Measurements from ENCODE around the gene MUC6. TPM values are rescaled to one million over a fixed set of nuclear protein-coding genes. Genes with fewer than 3 reads are reported as not detected.

The MUC6 gene
- total and polyA plus RNA-seq, 2 of the 8 experiments (the other 6 are each of a cell fraction or from before 2014, with no cell fraction given): not detected

DNA sequence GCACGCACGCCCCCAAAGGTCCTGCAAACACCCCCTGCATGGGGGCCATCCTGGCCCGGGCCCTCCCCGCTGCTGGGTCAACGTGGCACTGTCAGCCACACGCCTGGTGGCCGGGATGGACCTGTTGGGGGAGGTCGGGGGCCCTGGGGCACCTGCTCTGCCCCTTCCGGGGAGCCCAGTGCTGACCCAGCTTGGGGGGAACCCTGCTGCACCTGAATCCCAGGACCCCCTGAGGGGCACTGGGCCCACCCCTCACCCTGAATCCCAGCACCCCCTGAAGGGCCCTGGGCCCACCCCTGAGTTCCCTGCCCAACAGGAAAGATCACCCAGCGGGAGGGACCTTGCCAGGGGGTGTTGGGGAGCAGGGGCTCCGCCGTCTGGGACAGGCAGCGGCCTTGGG, 413 bp upstream of the MUC6 start:
- POLR2A ChIA-PET (ENCODE audit: partially characterized antibody): interaction anchor here (1.2 to 1.5 kb wide), 2 partner anchors 17 to 25 kb away, joined by 3 to 4 read pairs; no protein-coding TSS in a partner anchor

More for the DNA sequence above, 413 bp upstream of the MUC6 start:
- Histone ChIP-seq H3K23me2 (ENCODE audit: low read depth, low read length) (peaks cover 7% of the 10 kb centered on the region), H2BK15ac (ENCODE audit: low read length) (no peak overlapping the region), H2AFZ (ENCODE audit: low read length) (no peak overlapping the region), H3K14ac (ENCODE audit: insufficient read length) (no peak overlapping the region), H2BK5ac (ENCODE audit: low read depth, low read length) (no peak overlapping the region), H3K9me3 (ENCODE audit: insufficient read depth in 2 of 2, low read depth in 1 of 2, low read length in 1 of 2) (no peaks in the 10 kb centered on the region), H3K4me1 (replicated peaks in 1 of 4; ENCODE audit: control insufficient read depth in 3 of 4, insufficient read depth in 4 of 4, low read length in 3 of 4) (peaks cover 0 to 2% (median 0%) of the 10 kb centered on the region in 4 experiments; a peak in 2 of 7 replicates), H3K79me2 (ENCODE audit: control insufficient read depth in 1 of 2, insufficient read depth in 2 of 2, low read length in 2 of 2) (no peaks in the 10 kb centered on the region), H3K56ac (replicated peaks; ENCODE audit: insufficient read length, low read depth, low read length) (no peak overlapping the region), H3K18ac (ENCODE audit: extremely low read depth, low read length) (no peak overlapping the region; the same call in 1 of the 2 replicates), H2BK120ac (replicated peaks; ENCODE audit: low read depth, low read length) (no peak overlapping the region), H3K23ac (ENCODE audit: insufficient read length) (no peak overlapping the region), H2BK20ac (ENCODE audit: low read length) (no peak overlapping the region), H3K4me2 (ENCODE audit: insufficient read depth in 1 of 2, low read depth in 2 of 2, low read length in 2 of 2) (no peak overlapping the region), H2BK12ac (ENCODE audit: low read depth, low read length) (no peak overlapping the region), H4K91ac (replicated peaks; ENCODE audit: insufficient read length, low read length) (no peak overlapping the region), H3K27me3 (replicated peaks in 1 of 4; ENCODE audit: control insufficient read depth in 3 of 4, extremely low read depth in 1 of 4, insufficient read depth in 3 of 4, low read length in 3 of 4) (no peaks in the 10 kb centered on the region), H4K20me1 (replicated peaks in 1 of 2; ENCODE audit: control insufficient read depth in 1 of 2, insufficient read depth in 2 of 2, low read length in 2 of 2) (peaks cover 0 to 12% of the 10 kb centered on the region in 2 experiments), H4K5ac (ENCODE audit: insufficient read length, low read depth, low read length) (no peak overlapping the region), H3K4me3 (ENCODE audit: extremely low read depth in 1 of 4, insufficient read depth in 2 of 4, low read depth in 3 of 4, low read length in 4 of 4) (no peak overlapping the region), H3K9ac (replicated peaks in 1 of 4; ENCODE audit: extremely low read depth in 1 of 4, low read depth in 3 of 4, low read length in 3 of 4) (no peak overlapping the region), H4K8ac (ENCODE audit: extremely low read depth, insufficient read depth, low read length) (peak overlapping the region; percentile 85; the same call in 1 of the 2 replicates), H3K27ac (ENCODE audit: low read depth, low read length) (no peak overlapping the region), H3K4ac (replicated peaks; ENCODE audit: insufficient read length, low read depth, low read length) (no peak overlapping the region), H3K79me1 (ENCODE audit: low read depth, low read length) (peaks cover 4% of the 10 kb centered on the region; the same call in 1 of the 2 replicates), H3K36me3 (ENCODE audit: control insufficient read depth in 2 of 4, insufficient read depth in 4 of 4, low read length in 3 of 4) (no peaks in the 10 kb centered on the region), H2AK5ac (ENCODE audit: low read depth, low read length) (no peak overlapping the region)
- 79% methylated on average over 12 of the region's 13 CpGs; no CpG with 5 or more reads in 1 of the 2 experiments for WGBS, 2 experiments (ENCODE audit: extremely low coverage in 1 of 2, insufficient coverage in 1 of 2, insufficient read length in 1 of 2, insufficient replicate concordance in 2 of 2, low coverage in 1 of 2, low lambda C conversion rate in 2 of 2, missing lambda C conversion rate in 1 of 2)
- FAIRE-seq (no peak), DNase-seq (ENCODE audit: low read depth in 1 of 2, low spot score in 2 of 2) (no peak)
- TF ChIP-seq ASH2L (IDR thresholded peaks at IDR 0.05; ENCODE audit: low read length): no peak
- no peak for TF ChIP-seq TAF1 (IDR thresholded peaks at IDR 0.05; ENCODE audit: low read depth, low read length)
- no peak for TF ChIP-seq SP2 (IDR thresholded peaks at IDR 0.05; ENCODE audit: low read length)
- CTCF ChIA-PET (ENCODE audit: partially characterized antibody): interaction anchor here (0.9 to 3.7 kb wide), 3 partner anchors 108 to 189 kb away, joined by 5 to 10 read pairs (median 6); no protein-coding TSS in a partner anchor

Measured in H1 (cell line).